GM15510 (cell line): ENCODE data around the gene ACSL3.

Experiments used
- POLR2A ChIP-seq: IDR thresholded peaks from 3 replicates; pipeline ENCODE4 v1.6.1; 2011; ENCODE audit warnings: borderline replicate concordance; ENCODE audit not compliant: insufficient read length; ENCODE audit errors: extremely low read depth

Gene ACSL3

GRCh38 chr2:222938327-222938726 lies 77.5 kb downstream of the ACSL3 start:
- no peak for TF ChIP-seq POLR2A

GRCh38 chr2:222939208-222939856 lies 78.5 kb downstream of the ACSL3 start:
- TF ChIP-seq POLR2A, result no peak

GRCh38 chr2:222939979-222940378 lies 79.1 kb downstream of the ACSL3 start:
- no peak for TF ChIP-seq POLR2A

GRCh38 chr2:222941510-222942032 lies 80.7 kb downstream of the ACSL3 start:
- TF ChIP-seq POLR2A, result no peak

DNA sequence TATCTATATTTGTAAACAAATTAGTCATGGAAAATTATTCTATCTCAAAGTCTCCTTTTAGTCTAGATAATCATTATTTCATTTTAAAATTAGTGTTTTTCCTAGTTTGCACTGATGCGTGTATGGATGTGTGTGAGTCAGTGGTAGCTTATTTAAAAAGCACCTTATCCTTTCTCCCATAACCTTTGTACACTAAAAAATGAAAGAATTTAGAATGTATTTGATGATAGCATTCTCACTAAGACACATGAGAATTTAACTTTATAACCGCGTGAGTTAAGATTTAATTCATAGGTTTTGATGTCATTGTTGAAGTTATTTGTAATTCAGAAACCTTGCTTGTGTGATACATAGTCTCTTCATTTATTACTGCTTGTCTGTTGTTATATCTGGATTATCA lies 81.7 kb downstream of the ACSL3 start:
- no peak for TF ChIP-seq POLR2A

- TF ChIP-seq POLR2A, result no peak
Measured at GRCh38 chr2:222942977-222943376, 82.1 kb downstream of the ACSL3 start.

DNA sequence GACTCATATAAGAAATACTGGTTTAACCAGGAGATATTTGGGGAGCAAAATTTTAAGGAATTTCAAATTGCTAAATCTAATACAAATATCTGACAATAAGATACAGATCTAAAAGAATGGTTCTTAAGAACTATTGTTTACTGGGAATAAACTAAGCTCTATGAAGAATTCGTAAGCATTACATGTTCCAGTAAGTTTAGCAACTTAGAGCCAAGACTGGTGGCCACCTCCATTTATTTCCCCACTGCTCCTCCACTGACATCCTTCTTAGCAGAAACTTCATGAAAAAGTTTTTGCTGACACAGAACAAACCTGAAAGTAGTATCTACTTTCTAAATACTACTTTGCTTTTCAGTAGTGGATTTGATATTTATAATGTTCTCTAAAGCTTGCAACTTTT lies 83.0 kb downstream of the ACSL3 start:
- no peak for TF ChIP-seq POLR2A

DNA sequence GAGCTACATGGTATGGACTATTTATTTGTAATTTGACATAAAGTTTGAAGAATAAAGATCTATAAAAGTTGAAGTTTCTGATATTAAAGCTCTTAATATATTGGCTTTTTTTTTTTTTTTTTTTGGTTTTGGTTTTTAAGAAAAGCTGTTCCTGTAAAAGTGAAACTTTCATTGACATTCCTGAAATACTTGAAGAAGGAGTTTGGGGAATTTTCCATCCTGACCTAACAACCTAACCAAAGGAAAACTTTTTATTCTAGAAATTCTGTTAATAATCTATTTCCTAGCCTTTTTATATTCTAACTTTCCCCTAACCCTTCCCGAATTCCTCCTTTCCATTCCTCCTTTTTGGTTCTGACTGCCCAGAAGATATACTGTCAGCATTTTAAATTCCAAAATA lies 83.7 kb downstream of the ACSL3 start:
- TF ChIP-seq POLR2A, result no peak

DNA sequence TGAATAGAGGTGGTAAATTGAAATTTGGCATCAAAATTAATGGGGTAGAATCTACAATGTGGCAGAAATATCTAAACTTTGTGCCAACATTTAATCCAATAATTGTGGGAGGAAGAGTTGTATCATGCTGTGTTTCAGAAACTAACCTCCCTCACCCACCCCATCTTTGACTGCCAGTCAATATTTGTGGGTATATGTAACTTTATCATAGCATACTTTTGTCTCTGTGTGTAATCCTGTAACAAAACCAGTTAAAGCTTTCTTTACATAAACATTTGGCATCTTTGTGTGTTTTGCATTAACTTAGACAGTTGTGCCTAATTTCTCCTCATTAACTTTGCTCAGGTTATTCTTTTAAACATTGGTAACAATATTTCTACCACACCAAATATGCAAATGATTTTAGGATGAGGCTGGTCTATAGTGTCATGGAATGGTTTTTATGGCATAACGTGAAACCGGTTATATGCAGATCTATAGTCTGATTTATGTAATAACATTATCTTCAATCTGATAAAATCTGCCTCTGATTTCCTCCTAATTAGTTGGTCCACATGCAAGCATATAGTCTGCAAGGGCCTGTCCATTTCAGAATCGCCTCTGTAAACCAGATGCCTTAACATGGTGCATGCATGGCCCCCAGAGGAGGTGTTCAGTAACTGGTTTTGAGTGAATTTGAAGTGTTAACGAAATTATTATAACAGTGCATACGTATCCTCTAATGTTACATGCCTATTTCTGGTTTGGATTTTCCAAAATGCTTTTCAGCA lies 84.3 kb downstream of the ACSL3 start:
- TF ChIP-seq POLR2A, result no peak

GRCh38 chr2:222945887-222946286 lies 85.1 kb downstream of the ACSL3 start:
- TF ChIP-seq POLR2A, result no peak

DNA sequence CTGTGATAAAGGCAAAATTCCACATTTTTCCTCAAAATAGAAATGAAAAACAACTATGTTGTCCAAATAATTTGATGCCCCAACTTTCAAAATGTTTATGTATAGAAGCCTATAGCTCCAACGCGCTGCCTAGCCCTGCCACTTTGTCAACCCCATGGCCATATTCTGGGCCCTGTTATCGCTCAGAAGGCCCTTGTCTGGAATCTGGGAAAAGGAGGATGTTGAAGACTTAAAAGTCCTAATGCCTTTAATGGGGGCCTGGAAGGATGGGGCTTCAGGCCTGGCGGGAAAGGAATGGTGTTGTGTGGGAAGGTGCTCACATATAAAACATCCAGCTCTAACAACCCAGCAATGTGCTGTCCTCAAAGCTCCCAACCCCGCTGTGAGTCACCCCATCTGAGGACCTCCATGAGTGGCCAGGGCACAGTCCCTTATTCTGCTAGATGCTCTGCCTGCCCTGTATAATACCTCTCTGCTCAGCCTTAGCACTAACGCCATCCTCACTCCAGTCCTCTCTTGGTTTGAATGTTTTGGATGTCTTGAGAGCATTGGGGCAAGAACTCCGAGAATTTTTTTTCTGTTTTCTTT lies 86.0 kb downstream of the ACSL3 start:
- no peak for TF ChIP-seq POLR2A

DNA sequence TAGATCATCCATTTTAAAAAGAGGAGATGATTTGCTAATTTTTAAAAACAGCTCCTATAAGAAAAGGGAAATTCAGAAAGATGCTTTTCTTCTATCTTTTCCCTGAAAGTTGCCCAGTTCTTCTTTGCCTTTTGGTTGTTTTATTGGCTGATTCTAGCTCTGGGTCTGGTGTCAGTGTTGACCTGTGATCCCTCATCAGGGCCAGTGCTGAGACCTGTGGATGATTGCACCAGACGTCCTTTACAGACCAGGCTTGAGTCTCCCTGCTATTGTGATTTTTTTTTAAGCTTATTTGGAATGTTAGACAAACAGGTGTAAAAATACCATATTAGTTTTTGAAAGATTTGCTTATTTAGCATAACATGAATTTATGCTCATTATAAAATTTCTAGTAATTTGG lies 88.2 kb downstream of the ACSL3 start:
- no peak for TF ChIP-seq POLR2A

GRCh38 chr2:222949690-222950323 lies 89.0 kb downstream of the ACSL3 start:
- no peak for TF ChIP-seq POLR2A

- no peak for TF ChIP-seq POLR2A
Measured at GRCh38 chr2:222950638-222951285, 89.9 kb downstream of the ACSL3 start.

GRCh38 chr2:222952204-222952603 lies 91.4 kb downstream of the ACSL3 start:
- no peak for TF ChIP-seq POLR2A
